ENCODE data around the gene RNF19B.

- TF ChIP-seq, protein P1, sequence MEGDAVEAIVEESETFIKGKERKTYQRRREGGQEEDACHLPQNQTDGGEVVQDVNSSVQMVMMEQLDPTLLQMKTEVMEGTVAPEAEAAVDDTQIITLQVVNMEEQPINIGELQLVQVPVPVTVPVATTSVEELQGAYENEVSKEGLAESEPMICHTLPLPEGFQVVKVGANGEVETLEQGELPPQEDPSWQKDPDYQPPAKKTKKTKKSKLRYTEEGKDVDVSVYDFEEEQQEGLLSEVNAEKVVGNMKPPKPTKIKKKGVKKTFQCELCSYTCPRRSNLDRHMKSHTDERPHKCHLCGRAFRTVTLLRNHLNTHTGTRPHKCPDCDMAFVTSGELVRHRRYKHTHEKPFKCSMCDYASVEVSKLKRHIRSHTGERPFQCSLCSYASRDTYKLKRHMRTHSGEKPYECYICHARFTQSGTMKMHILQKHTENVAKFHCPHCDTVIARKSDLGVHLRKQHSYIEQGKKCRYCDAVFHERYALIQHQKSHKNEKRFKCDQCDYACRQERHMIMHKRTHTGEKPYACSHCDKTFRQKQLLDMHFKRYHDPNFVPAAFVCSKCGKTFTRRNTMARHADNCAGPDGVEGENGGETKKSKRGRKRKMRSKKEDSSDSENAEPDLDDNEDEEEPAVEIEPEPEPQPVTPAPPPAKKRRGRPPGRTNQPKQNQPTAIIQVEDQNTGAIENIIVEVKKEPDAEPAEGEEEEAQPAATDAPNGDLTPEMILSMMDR (IDR thresholded peaks at IDR 0.05; ENCODE audit: low read depth, low read length), result no peak
- no peak for TF ChIP-seq EZH2phosphoT487 (IDR thresholded peaks at IDR 0.05; ENCODE audit: low read depth)
Observed at GRCh38 chr1:32960342-32960741, 4.3 kb downstream of the RNF19B start.

Data from OCI-LY3 (cell line).